OCI-LY1 (cell line): ENCODE data around the gene BCAR3.

Source experiments
- CTCF ChIP-seq: fragments of 200-600 bp; sonication (generic), shearing (Covaris generic); IDR thresholded peaks from 2 replicates; pipeline ENCODE4 v1.5.1; 2017; ENCODE audit warnings: mild to moderate bottlenecking, antibody characterized with exemption, low read length, moderate library complexity, mixed read lengths
- EZH2 ChIP-seq: fragments of 200-600 bp; sonication (generic), shearing (Covaris generic); IDR thresholded peaks from 2 replicates; pipeline ENCODE4 v1.8.0; 2017; ENCODE audit warnings: borderline replicate concordance, mixed run types, mild to moderate bottlenecking, antibody characterized with exemption, low read length, moderate library complexity, mixed read lengths

DNA sequence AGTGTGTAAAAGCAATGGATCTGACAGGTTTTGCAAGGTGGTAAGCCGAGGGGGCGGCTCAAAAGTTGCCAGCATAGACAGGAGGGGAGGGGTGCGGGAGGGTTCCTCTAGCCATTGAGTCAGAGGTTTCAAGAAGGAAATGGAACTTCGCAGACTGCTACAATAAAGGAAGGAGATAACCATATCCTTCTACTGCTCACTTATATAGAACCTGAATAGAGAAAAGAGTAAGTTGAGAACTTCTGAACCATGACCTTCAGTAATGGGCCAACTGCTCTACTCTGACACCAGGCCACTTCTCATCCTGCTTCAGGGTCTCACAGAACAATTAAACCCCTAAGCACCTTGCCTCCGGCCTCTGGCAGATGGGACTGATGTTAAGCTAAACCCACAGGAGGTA, 26.3 kb upstream of the BCAR3 start:
- TF ChIP-seq EZH2 (no peak), CTCF (no peak)
